Calu3 (cell line): ENCODE results near the gene CLCNKB. TPM values are rescaled to one million over a fixed set of nuclear protein-coding genes. Genes with fewer than 3 reads are reported as not detected.

Experiments used
- BruUV-seq: library from RNA; stranded (reverse); fragments of 400-500 nt; replicated peaks from 2 replicates; lab custom pipeline; 2021; lab: Mats Ljungman, UMichigan
- CTCF ChIA-PET: fragments of 300-600 bp; sonication (Branson Sonifier 250); formaldehyde crosslinking; loops from one replicate; lab custom pipeline; 2022; ENCODE audit warnings: antibody characterized with exemption; lab: Charles Lee
- DNase-seq: peaks from one replicate; pipeline ENCODE4 v3.0.0; 2022
- H3K27ac Mint-ChIP-seq: one replicate; pipeline ENCODE4 v1.8.0; 2022; ENCODE audit warnings: mixed read lengths; ENCODE audit not compliant: unreplicated experiment
- H3K27me3 Mint-ChIP-seq: one replicate; pipeline ENCODE4 v1.8.0; 2022; ENCODE audit warnings: mixed read lengths; ENCODE audit not compliant: unreplicated experiment
- H3K36me3 Mint-ChIP-seq: one replicate; pipeline ENCODE4 v1.8.0; 2022; ENCODE audit warnings: mild to moderate bottlenecking, moderate library complexity, mixed read lengths; ENCODE audit not compliant: insufficient read depth, unreplicated experiment
- H3K4me1 Mint-ChIP-seq: one replicate; pipeline ENCODE4 v1.8.0; 2022; ENCODE audit warnings: mild to moderate bottlenecking, low read depth, mixed read lengths; ENCODE audit not compliant: unreplicated experiment
- H3K4me3 Mint-ChIP-seq: one replicate; pipeline ENCODE4 v1.8.0; 2022; ENCODE audit warnings: mild to moderate bottlenecking, low read depth, moderate library complexity, mixed read lengths; ENCODE audit not compliant: unreplicated experiment
- H3K9me3 Mint-ChIP-seq: one replicate; pipeline ENCODE4 v1.8.0; 2022; ENCODE audit warnings: low read depth, mixed read lengths; ENCODE audit not compliant: unreplicated experiment
- intact Hi-C: fragments of 100-400 bp; cut with micrococcal nuclease; formaldehyde crosslinking; loops from one replicate; pipeline ENCODE4 v1.10.0; 2022; ENCODE audit not compliant: unreplicated experiment
- total RNA-seq: library from RNA; stranded (reverse); gene quantifications from 2 replicates; pipeline ENCODE4 v1.2.3, GENCODE V29; 2022
- TF ChIP-seq, protein P1 (sequence below): fragments of 200-600 bp; IDR thresholded peaks from one replicate; pipeline ENCODE4 v1.8.0; 2022; ENCODE audit warnings: antibody characterized with exemption; ENCODE audit not compliant: unreplicated experiment

Gene CLCNKB
- total RNA-seq, 1 experiment from 2014 or later = not detected

DNA sequence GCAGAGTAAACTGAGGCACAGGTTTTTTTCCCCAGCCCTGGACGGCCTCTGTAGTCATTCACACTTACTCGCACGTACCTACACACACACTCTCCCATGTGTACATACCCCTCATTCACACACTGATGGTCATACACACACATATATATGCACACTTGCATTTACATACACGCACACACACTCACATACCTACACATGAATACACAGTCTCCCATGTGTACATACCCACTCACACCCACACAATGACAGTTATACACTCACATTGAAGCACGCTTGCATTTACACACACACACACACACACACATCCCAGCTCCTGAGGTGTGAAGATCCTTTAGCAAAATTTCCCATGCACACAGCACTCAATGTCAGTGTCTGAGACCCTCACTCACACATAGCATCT, 30.6 kb downstream of the CLCNKB start:
- BruUV-seq = no TSS peak
- peak overlapping the region; percentile 39 for H3K4me3 Mint-ChIP-seq
- peaks cover 23% of the 10 kb centered on the region for H3K4me1 Mint-ChIP-seq
- H3K27ac Mint-ChIP-seq = peak overlapping the region; percentile 82
- no peak for DNase-seq
- no peaks in the 10 kb centered on the region for H3K36me3 Mint-ChIP-seq
- H3K27me3 Mint-ChIP-seq = no peaks in the 10 kb centered on the region
- intact Hi-C loops = no loop called here
- TF ChIP-seq, protein P1, sequence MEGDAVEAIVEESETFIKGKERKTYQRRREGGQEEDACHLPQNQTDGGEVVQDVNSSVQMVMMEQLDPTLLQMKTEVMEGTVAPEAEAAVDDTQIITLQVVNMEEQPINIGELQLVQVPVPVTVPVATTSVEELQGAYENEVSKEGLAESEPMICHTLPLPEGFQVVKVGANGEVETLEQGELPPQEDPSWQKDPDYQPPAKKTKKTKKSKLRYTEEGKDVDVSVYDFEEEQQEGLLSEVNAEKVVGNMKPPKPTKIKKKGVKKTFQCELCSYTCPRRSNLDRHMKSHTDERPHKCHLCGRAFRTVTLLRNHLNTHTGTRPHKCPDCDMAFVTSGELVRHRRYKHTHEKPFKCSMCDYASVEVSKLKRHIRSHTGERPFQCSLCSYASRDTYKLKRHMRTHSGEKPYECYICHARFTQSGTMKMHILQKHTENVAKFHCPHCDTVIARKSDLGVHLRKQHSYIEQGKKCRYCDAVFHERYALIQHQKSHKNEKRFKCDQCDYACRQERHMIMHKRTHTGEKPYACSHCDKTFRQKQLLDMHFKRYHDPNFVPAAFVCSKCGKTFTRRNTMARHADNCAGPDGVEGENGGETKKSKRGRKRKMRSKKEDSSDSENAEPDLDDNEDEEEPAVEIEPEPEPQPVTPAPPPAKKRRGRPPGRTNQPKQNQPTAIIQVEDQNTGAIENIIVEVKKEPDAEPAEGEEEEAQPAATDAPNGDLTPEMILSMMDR = no peak
- CTCF ChIA-PET = no interaction called here
- H3K9me3 Mint-ChIP-seq = no peaks in the 10 kb centered on the region

DNA sequence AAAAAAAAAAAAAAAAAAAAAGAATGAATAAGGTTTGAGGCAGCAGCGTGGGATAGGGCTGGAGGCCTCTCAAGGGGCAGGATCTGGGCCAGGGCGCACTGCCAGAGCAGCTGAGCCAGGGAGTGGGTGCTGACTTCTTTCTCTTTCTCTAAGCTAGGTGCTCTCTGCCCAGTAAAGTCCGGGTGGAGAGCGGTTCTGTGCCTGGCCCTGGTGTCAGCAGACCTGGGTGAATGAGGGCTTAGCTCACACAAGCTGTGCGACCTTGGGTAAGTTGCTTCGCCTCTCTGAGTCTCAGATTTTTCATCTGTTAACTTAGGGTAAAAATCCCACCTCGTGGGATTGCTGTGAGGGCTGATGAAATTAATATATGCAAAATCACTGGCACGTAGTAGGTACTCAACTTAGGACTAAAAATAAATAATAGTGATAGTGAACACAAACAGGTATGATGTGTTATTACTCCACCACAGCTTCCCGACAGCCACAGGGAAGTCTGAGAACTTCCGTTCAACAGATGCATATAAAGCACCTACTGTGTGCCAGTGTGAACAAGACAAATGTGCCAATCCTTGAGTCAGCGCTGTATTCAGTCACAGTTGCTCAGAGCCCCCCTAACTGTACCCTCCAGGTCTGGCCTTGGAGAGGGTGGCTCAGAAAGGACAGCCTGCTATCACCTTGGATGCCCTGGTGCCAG, 31.9 kb downstream of the CLCNKB start:
- Mint-ChIP-seq H3K9me3 (no peaks in the 10 kb centered on the region), H3K4me3 (no peak overlapping the region), H3K36me3 (no peaks in the 10 kb centered on the region), H3K27me3 (no peaks in the 10 kb centered on the region), H3K4me1 (peaks cover 25% of the 10 kb centered on the region), H3K27ac (no peak overlapping the region)
- BruUV-seq = no TSS peak
- no peak for DNase-seq
- TF ChIP-seq, protein P1 = no peak
- CTCF ChIA-PET = interaction anchor here (0.6 to 0.7 kb wide), 2 partner anchors 115 to 262 kb away, joined by 4 to 10 read pairs; no protein-coding TSS in a partner anchor
- intact Hi-C loops = loop anchor here (5.0 kb wide), 1 partner anchor 292 kb away; the partner anchor contains the start of gene SZRD1

DNA sequence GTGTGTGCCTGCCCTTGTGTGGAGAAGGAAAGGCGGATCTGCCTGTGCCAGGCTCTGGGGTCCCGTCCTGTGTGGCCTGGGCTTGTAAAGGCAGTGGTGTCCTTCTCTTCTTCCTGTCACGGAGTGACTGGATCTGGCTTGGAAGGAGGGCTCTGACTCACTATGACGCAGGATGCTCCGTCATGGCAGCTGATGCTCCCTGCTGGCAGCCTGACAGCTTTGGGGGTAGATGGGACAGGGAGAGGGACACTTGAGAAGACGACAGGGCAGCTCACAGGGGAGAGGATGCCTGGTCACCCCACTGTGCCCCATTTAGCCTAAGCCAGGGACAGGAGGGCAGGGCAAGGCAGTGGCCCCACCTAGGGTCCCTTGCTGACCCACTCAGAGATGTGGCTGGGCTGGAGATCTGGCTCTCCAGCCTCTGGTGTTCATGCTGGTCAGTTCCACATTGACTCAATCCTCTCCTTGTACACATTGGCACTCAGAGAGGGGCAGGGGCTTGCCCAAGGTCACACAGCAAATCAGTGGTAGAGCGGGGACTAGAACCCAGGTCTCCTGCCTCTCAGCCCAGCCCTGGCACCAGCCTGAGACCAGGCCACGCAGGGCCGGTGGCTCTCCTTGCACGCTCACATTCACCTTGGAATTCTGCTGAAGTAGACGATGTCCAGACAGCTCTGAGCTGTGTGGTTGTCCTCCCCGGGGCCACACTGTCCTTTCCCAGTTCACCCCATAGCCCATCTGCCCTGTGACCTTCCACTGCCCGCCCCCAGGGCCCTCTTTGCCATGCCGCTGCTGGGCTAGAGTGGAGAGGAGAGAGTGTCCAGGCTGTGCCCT, 32.7 kb downstream of the CLCNKB start:
- Mint-ChIP-seq H3K4me1 (peaks cover 25% of the 10 kb centered on the region), H3K36me3 (no peaks in the 10 kb centered on the region), H3K27ac (no peak overlapping the region), H3K4me3 (no peak overlapping the region), H3K27me3 (no peaks in the 10 kb centered on the region), H3K9me3 (no peaks in the 10 kb centered on the region)
- no peak for DNase-seq
- no TSS peak for BruUV-seq
- intact Hi-C loops = loop anchor here (5.0 kb wide), 1 partner anchor 291 kb away; the partner anchor contains the start of gene SZRD1
- CTCF ChIA-PET = no interaction called here
- TF ChIP-seq, protein P1 = no peak

DNA sequence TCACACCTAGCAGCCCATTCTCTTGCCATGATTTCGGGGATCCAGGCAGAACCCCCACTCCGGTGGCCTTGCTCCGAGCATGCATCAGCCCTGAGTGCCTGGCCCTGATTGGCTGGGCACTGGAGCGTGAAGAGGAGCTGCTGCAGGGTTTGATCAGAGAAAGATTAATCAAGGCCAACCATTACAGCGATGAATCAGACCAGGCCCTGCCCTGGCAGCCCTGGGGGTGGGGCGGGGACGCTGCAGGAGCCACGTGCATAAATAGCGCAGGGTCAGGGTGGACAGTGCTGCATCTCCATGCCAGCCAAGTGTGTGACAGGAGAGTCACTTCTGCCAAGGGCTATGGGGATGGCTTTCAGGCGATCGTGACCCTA, 33.3 kb downstream of the CLCNKB start:
- no TSS peak for BruUV-seq
- Mint-ChIP-seq H3K27me3 (no peaks in the 10 kb centered on the region), H3K36me3 (no peaks in the 10 kb centered on the region), H3K27ac (no peak overlapping the region), H3K9me3 (no peaks in the 10 kb centered on the region), H3K4me3 (no peak overlapping the region), H3K4me1 (peaks cover 25% of the 10 kb centered on the region)
- peak; percentile 23 for DNase-seq
- TF ChIP-seq, protein P1 = no peak
- CTCF ChIA-PET = no interaction called here
- intact Hi-C loops = loop anchor here (5.0 kb wide), 1 partner anchor 290 kb away; the partner anchor contains the start of gene SZRD1
